Right lobe of liver (tissue), 4 donors: ENCODE measurements around the gene GASK1B.

ENCODE experiments used
- POLR2A ChIP-seq: fragments of 450-650 bp; IDR thresholded peaks from one replicate; pipeline ENCODE4 v1.6.1; 2017; ENCODE audit warnings: antibody characterized with exemption, mild to moderate bottlenecking
- TF ChIP-seq, protein P1 (sequence below), 4 donors: fragments of 200-600 bp in 3 of 4; fragments of 450-650 bp in 1 of 4; IDR thresholded peaks; one replicate each; pipeline versions ENCODE4 v1.5.1 to v1.8.0; 2016 to 2022; ENCODE audit warnings: antibody characterized with exemption in 4 of 4, mild to moderate bottlenecking in 2 of 4
- donor health status: DM: no; HTN: no; CAD: no.
- donor health status: DM: no; HTN: no; CAD: no.
- donor health status: DM: no; HTN: yes; CAD: no.

DNA sequence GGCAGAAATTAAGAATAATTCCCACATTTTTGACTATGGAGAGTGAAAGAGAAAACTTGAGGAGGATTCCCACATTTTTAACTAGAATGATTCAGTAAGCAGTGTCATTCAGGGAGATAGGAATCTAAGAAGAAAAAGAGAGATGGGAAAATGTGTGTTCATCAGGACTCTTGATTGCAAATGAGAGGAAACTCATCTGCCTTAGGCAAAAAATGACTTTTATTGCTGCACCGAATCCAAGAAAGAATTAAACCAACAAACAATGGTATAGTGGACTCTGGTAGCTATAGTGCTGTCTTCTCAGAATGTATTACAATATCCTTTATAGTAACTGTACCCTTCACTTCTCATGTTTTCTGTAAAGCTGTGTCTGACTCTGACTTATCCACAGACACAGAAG, 22.5 kb upstream of the GASK1B start:
- TF ChIP-seq, protein P1, sequence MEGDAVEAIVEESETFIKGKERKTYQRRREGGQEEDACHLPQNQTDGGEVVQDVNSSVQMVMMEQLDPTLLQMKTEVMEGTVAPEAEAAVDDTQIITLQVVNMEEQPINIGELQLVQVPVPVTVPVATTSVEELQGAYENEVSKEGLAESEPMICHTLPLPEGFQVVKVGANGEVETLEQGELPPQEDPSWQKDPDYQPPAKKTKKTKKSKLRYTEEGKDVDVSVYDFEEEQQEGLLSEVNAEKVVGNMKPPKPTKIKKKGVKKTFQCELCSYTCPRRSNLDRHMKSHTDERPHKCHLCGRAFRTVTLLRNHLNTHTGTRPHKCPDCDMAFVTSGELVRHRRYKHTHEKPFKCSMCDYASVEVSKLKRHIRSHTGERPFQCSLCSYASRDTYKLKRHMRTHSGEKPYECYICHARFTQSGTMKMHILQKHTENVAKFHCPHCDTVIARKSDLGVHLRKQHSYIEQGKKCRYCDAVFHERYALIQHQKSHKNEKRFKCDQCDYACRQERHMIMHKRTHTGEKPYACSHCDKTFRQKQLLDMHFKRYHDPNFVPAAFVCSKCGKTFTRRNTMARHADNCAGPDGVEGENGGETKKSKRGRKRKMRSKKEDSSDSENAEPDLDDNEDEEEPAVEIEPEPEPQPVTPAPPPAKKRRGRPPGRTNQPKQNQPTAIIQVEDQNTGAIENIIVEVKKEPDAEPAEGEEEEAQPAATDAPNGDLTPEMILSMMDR (IDR thresholded peaks at IDR 0.05): no peak
- TF ChIP-seq POLR2A: no peak
